ENCODE measurements around the gene TMPRSS11D. TPM values are rescaled to one million over a fixed set of nuclear protein-coding genes. Genes with fewer than 3 reads are reported as not detected.

The TMPRSS11D gene
- total and polyA plus RNA-seq, 2 of the 4 experiments (the other 2 are of a cell fraction): not detected

- Histone ChIP-seq H3K79me1 (ENCODE audit: low read depth in 1 of 2, low read length in 2 of 2) (no peaks in the 10 kb centered on the region), H2AK5ac (ENCODE audit: low read depth, low read length) (no peak overlapping the region), H2AK9ac (replicated peaks; ENCODE audit: low read depth, low read length, poor library complexity) (no peak overlapping the region), H3K36me3 (ENCODE audit: control insufficient read depth, insufficient read depth, low read length) (no peaks in the 10 kb centered on the region), H3K23ac (ENCODE audit: low read depth, low read length) (no peak overlapping the region), H2BK15ac (ENCODE audit: low read depth, low read length) (no peak overlapping the region), H4K91ac (ENCODE audit: insufficient read depth, low read depth, low read length) (no peak overlapping the region), H4K8ac (ENCODE audit: low read depth in 2 of 2, low read length in 2 of 2) (no peak overlapping the region), H3K27me3 (ENCODE audit: control insufficient read depth, insufficient read depth, low read length) (no peaks in the 10 kb centered on the region), H3K4me2 (ENCODE audit: low read depth, low read length) (no peak overlapping the region), H3K9me3 (ENCODE audit: control insufficient read depth, insufficient read depth, low read length) (no peaks in the 10 kb centered on the region), H4K5ac (ENCODE audit: low read depth, low read length) (no peak overlapping the region), H3K9me1 (ENCODE audit: insufficient read depth, low read length) (no peaks in the 10 kb centered on the region), H3K4ac (ENCODE audit: low read depth, low read length) (no peak overlapping the region), H3K27ac (ENCODE audit: insufficient read depth, low read length) (no peak overlapping the region), H4K20me1 (ENCODE audit: insufficient read depth, low read length) (no peaks in the 10 kb centered on the region), H2AFZ (replicated peaks; ENCODE audit: low read length, poor library complexity) (peak overlapping the region; percentile 37), H2BK120ac (ENCODE audit: low read depth, low read length) (no peak overlapping the region), H3K18ac (ENCODE audit: low read depth, low read length) (no peak overlapping the region), H2BK5ac (ENCODE audit: low read depth, low read length, poor library complexity, severe bottlenecking) (no peak overlapping the region), H3K9ac (ENCODE audit: low read depth, low read length) (no peak overlapping the region), H3K4me3 (ENCODE audit: insufficient read depth, low read depth, low read length) (no peak overlapping the region), H2BK20ac (ENCODE audit: low read depth, low read length) (no peak overlapping the region), H3K4me1 (ENCODE audit: control insufficient read depth, insufficient read depth, low read length) (no peaks in the 10 kb centered on the region), H3K56ac (ENCODE audit: extremely low read depth, insufficient read depth, low read length) (no peak overlapping the region), H3K14ac (replicated peaks; ENCODE audit: low read depth, low read length) (no peak overlapping the region)
- TF ChIP-seq USF2 (IDR thresholded peaks at IDR 0.05; ENCODE audit: low read depth, low read length) (no peak), CTCF (conservative IDR thresholded peaks at IDR 0.05; ENCODE audit: low read depth, low read length) (no peak), RAD21 (IDR thresholded peaks at IDR 0.05; ENCODE audit: low read length) (no peak), RCOR1 (IDR thresholded peaks at IDR 0.05; ENCODE audit: insufficient replicate concordance, low read length) (no peak), ELK1 (IDR thresholded peaks at IDR 0.05; ENCODE audit: borderline replicate concordance, low read depth, low read length) (no peak), CHD1 (IDR thresholded peaks at IDR 0.05; ENCODE audit: low read depth, low read length) (no peak), CEBPB (IDR thresholded peaks at IDR 0.05; ENCODE audit: low read depth, low read length) (no peak), MAZ (IDR thresholded peaks at IDR 0.05; ENCODE audit: borderline replicate concordance, low read depth, low read length) (no peak), POLR2A (IDR thresholded peaks at IDR 0.05; ENCODE audit: low read depth, low read length) (no peak), NFE2L2 (IDR thresholded peaks at IDR 0.05; ENCODE audit: low read depth, low read length) (no peak)
- ATAC-seq (ENCODE audit: low read depth) (no peak), DNase-seq (no peak)
- intact Hi-C loops (cut with micrococcal nuclease) (no loop called here), dilution Hi-C loops (cut with HindIII; ENCODE audit: low sequenced_read_pairs, unreplicated experiment) (no loop called here), in situ Hi-C loops (cut with MboI; ENCODE audit: low sequenced_read_pairs) (loop anchor here (5.0 kb wide), 1 partner anchor 35 kb away; no protein-coding TSS in a partner anchor)
- no TSS peak for BruUV-seq (replicated peaks)
- WGBS, 2 experiments (ENCODE audit: extremely low coverage in 2 of 2, insufficient read length in 1 of 2): no CpG with 5 or more reads among the region's 4 CpGs
- ChIA-PET CTCF (no interaction called here), POLR2A (ENCODE audit: unreplicated experiment) (no interaction called here)
Measured at GRCh38 chr4:67907650-67908049, 23.8 kb upstream of the TMPRSS11D start.
